ENCODE data around the gene CHRNE. TPM values are rescaled to one million over a fixed set of nuclear protein-coding genes. Genes with fewer than 3 reads are reported as not detected.

Gene CHRNE
- polyA plus RNA-seq, 1 donor (not counting 4 experiments of a cell fraction or from before 2014, with no cell fraction given): 0.04 TPM

- peak overlapping the region; percentile 92 for H3K4me2 ChIP-seq (ENCODE audit: control insufficient read depth, extremely low read depth, insufficient read depth, low read depth, low read length)
- peak overlapping the region; percentile 69 to 90 (median 77) for H3K4me3 ChIP-seq (ENCODE audit: control insufficient read depth in 2 of 3, extremely low read depth in 1 of 3, insufficient read depth in 2 of 3, low read depth in 1 of 3, low read length in 3 of 3)
- DNase-seq (ENCODE audit: low read depth, low spot score) (no peak), FAIRE-seq (no peak)
- peak overlapping the region; percentile 83 for H3K9ac ChIP-seq (ENCODE audit: control insufficient read depth, extremely low read depth, insufficient read depth, low read length)
- dilution Hi-C loops (cut with MboI; ENCODE audit: extremely low pct_ligation_motif_present, low sequenced_read_pairs): no loop called here
- peaks cover 6 to 19% of the 10 kb centered on the region in 2 experiments for H3K36me3 ChIP-seq (ENCODE audit: control insufficient read depth in 2 of 2, extremely low read depth in 1 of 2, insufficient read depth in 2 of 2, low read length in 2 of 2)
- peak overlapping the region; percentile 90 for H3K27ac ChIP-seq (ENCODE audit: control insufficient read depth, insufficient read depth, low read length)
- H2AFZ ChIP-seq (ENCODE audit: control insufficient read depth, low read length): no peak overlapping the region
- no peaks in the 10 kb centered on the region for H3K9me3 ChIP-seq (ENCODE audit: control insufficient read depth, low read depth, low read length)
- no peaks in the 10 kb centered on the region for H3K9me1 ChIP-seq (ENCODE audit: control insufficient read depth, extremely low read depth, insufficient read depth, low read length)
- no peaks in the 10 kb centered on the region for H3K27me3 ChIP-seq (ENCODE audit: control insufficient read depth, extremely low read depth, insufficient read depth, low read length)
- H3K4me1 ChIP-seq (ENCODE audit: control insufficient read depth, extremely low read depth, insufficient read depth, low read length): peaks cover 62% of the 10 kb centered on the region
- H3K79me2 ChIP-seq (ENCODE audit: control insufficient read depth, insufficient read depth, low read length): peaks cover 74% of the 10 kb centered on the region
- no peak for TF ChIP-seq EZH2 (IDR thresholded peaks at IDR 0.05; ENCODE audit: low read length)
- TF ChIP-seq, protein P1, sequence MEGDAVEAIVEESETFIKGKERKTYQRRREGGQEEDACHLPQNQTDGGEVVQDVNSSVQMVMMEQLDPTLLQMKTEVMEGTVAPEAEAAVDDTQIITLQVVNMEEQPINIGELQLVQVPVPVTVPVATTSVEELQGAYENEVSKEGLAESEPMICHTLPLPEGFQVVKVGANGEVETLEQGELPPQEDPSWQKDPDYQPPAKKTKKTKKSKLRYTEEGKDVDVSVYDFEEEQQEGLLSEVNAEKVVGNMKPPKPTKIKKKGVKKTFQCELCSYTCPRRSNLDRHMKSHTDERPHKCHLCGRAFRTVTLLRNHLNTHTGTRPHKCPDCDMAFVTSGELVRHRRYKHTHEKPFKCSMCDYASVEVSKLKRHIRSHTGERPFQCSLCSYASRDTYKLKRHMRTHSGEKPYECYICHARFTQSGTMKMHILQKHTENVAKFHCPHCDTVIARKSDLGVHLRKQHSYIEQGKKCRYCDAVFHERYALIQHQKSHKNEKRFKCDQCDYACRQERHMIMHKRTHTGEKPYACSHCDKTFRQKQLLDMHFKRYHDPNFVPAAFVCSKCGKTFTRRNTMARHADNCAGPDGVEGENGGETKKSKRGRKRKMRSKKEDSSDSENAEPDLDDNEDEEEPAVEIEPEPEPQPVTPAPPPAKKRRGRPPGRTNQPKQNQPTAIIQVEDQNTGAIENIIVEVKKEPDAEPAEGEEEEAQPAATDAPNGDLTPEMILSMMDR (optimal IDR thresholded peaks at IDR 0.05 in 1 of 3, IDR thresholded peaks at IDR 0.05 in 1 of 3, conservative IDR thresholded peaks at IDR 0.05 in 1 of 3; ENCODE audit: extremely low read depth in 1 of 3, insufficient read depth in 2 of 3, low read length in 3 of 3): no peak
- no peaks in the 10 kb centered on the region for H4K20me1 ChIP-seq (ENCODE audit: control insufficient read depth, extremely low read depth, insufficient read depth, low read length)
These were observed 42.9 kb downstream of the CHRNE start for GRCh38 chr17:4859816-4860625.

DNA sequence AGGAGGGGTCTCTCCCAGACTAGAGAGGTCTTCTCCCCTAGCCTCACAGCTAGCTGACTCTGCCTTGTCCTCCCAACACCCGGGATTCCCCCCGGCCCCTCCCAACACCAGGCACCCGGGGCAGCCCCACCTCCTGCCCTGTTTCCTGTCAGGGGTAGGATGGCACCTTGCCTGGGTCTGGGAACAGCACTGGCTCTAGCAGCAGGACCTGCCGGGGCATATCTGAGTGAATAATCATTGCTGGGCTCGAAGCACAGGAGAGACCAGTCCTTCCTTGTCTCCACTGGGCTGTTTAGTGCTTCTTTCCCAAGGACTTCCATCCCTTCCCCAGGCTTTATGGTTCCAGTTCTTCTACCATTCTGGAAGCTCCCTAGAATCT is 44.0 kb downstream of the CHRNE start:
- Histone ChIP-seq H3K4me3 (ENCODE audit: control insufficient read depth in 2 of 3, extremely low read depth in 1 of 3, insufficient read depth in 2 of 3, low read depth in 1 of 3, low read length in 3 of 3) (peak overlapping the region; percentile 69 to 90 (median 77)), H3K36me3 (ENCODE audit: control insufficient read depth in 2 of 2, extremely low read depth in 1 of 2, insufficient read depth in 2 of 2, low read length in 2 of 2) (peaks cover 6 to 20% of the 10 kb centered on the region in 2 experiments)
- DNase-seq (ENCODE audit: low read depth, low spot score): peak; percentile 67

More for the DNA sequence above, 44.0 kb downstream of the CHRNE start:
- peaks cover 72% of the 10 kb centered on the region for H3K4me1 ChIP-seq (ENCODE audit: control insufficient read depth, extremely low read depth, insufficient read depth, low read length)
- H3K79me2 ChIP-seq (ENCODE audit: control insufficient read depth, insufficient read depth, low read length): peaks cover 69% of the 10 kb centered on the region
- H3K9ac ChIP-seq (ENCODE audit: control insufficient read depth, extremely low read depth, insufficient read depth, low read length): peak overlapping the region; percentile 83
- peak overlapping the region; percentile 92 for H3K4me2 ChIP-seq (ENCODE audit: control insufficient read depth, extremely low read depth, insufficient read depth, low read depth, low read length)
- no peaks in the 10 kb centered on the region for H3K9me1 ChIP-seq (ENCODE audit: control insufficient read depth, extremely low read depth, insufficient read depth, low read length)
- TF ChIP-seq, protein P1 (optimal IDR thresholded peaks at IDR 0.05 in 1 of 3, IDR thresholded peaks at IDR 0.05 in 1 of 3, conservative IDR thresholded peaks at IDR 0.05 in 1 of 3; ENCODE audit: extremely low read depth in 1 of 3, insufficient read depth in 2 of 3, low read length in 3 of 3): no peak
- no peak for TF ChIP-seq EZH2 (IDR thresholded peaks at IDR 0.05; ENCODE audit: low read length)
- FAIRE-seq: peak; percentile 99
- no peaks in the 10 kb centered on the region for H3K9me3 ChIP-seq (ENCODE audit: control insufficient read depth, low read depth, low read length)
- peak overlapping the region; percentile 90 for H3K27ac ChIP-seq (ENCODE audit: control insufficient read depth, insufficient read depth, low read length)
- no peak overlapping the region for H2AFZ ChIP-seq (ENCODE audit: control insufficient read depth, low read length)
- no peaks in the 10 kb centered on the region for H3K27me3 ChIP-seq (ENCODE audit: control insufficient read depth, extremely low read depth, insufficient read depth, low read length)
- no peaks in the 10 kb centered on the region for H4K20me1 ChIP-seq (ENCODE audit: control insufficient read depth, extremely low read depth, insufficient read depth, low read length)
- dilution Hi-C loops (cut with MboI; ENCODE audit: extremely low pct_ligation_motif_present, low sequenced_read_pairs): no loop called here

All from keratinocyte (primary cell).